D721Med (cell line): Measurements from ENCODE around the gene CTXND2.

Experiments used
- DNase-seq: peaks from one replicate; pipeline ENCODE4 v3.0.0; 2011; ENCODE audit warnings: low spot score; ENCODE audit not compliant: insufficient read length
- FAIRE-seq: peaks from 2 replicates; lab custom pipeline; 2011; peaks lifted over from hg19 to GRCh38; lab: Jason Lieb, UNC
- TF ChIP-seq, protein P1 (sequence below): IDR thresholded peaks from 2 replicates; pipeline ENCODE4 v1.5.1; 2012; ENCODE audit warnings: mild to moderate bottlenecking, control low read depth; ENCODE audit not compliant: insufficient read depth; ENCODE audit errors: missing control alignments

CTXND2 gene

DNA sequence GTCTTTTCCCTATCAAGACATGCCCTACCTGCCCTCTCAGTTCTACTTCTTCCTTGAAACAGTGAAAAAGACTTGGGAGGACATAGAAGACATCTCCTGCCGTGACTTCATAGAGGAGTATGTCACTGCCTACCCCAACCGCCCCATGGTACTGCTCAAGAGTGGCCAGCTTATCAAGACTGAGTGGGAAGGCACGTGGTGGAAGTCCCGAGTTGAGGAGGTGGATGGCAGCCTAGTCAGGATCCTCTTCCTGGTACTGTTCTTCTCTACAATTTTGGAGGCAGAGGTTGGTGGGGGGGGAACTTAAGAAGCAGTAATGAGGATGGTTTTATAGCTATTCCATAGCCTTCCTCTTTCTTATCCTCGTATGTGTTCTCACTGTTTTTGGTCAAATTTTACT is 57.9 kb downstream of the CTXND2 start:
- TF ChIP-seq, protein P1, sequence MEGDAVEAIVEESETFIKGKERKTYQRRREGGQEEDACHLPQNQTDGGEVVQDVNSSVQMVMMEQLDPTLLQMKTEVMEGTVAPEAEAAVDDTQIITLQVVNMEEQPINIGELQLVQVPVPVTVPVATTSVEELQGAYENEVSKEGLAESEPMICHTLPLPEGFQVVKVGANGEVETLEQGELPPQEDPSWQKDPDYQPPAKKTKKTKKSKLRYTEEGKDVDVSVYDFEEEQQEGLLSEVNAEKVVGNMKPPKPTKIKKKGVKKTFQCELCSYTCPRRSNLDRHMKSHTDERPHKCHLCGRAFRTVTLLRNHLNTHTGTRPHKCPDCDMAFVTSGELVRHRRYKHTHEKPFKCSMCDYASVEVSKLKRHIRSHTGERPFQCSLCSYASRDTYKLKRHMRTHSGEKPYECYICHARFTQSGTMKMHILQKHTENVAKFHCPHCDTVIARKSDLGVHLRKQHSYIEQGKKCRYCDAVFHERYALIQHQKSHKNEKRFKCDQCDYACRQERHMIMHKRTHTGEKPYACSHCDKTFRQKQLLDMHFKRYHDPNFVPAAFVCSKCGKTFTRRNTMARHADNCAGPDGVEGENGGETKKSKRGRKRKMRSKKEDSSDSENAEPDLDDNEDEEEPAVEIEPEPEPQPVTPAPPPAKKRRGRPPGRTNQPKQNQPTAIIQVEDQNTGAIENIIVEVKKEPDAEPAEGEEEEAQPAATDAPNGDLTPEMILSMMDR, result no peak
- FAIRE-seq (no peak), DNase-seq (no peak)

DNA sequence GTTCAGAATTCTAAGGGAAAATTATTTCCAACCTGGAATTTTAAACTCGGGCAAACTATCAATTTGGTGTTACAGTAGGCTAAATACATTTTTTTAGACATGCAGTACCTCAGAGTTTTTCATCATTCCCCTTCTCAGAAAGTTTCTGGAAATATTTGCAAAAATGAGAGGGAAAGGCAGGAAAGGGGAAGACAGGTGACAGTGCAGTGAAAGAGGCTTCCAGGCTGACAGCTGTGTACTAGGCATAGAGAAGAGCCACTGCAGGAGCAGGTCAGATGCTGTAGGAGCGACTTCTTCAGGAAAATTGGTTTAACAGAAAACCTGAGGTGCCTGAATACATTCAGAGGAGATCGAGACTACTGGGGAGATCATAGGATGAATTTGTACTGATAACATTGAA is 67.8 kb downstream of the CTXND2 start:
- TF ChIP-seq, protein P1, result no peak
- no peak for FAIRE-seq
- DNase-seq, result no peak

DNA sequence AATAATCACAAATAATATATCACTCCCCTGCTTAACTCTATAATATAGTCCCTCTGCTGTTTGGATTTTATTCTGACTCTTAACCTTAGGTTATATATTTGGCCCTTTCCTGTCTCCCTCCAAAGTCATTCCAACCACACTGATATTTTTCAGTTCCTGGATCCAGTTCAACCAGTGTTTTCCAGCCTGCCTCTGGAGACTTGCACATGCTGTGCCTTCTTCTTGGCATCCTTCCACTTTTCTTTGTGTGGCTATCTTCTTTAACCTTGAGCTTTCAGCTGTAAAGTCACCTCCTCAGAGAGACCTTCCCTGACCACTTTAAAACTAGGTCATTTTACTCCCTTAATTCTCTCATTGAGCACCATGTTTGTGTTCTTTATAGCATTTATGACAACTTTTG is 68.3 kb downstream of the CTXND2 start:
- TF ChIP-seq, protein P1, result no peak
- no peak for FAIRE-seq

DNA sequence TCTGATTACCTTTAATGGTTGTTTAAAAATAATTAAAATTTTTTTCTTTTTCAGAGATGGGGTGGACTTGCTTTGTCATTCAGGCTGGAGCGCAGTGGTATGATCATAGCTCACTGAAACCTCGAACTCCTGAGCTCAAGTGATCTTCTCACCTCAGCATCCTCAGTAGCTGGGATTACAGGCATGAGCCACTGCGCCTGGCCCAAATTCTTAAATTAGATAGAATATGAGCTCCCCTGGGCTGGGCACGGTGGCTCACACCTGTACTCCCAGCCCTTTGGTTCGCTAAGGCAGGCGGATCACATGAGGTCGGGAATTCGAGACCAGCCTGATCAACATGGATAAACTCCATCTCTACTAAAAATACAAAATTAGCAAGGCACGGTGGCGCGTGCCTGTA is 70.7 kb downstream of the CTXND2 start:
- FAIRE-seq (no peak), DNase-seq (no peak)
- TF ChIP-seq, protein P1, result no peak

More for the DNA sequence above, 68.3 kb downstream of the CTXND2 start:
- DNase-seq, result no peak

DNA sequence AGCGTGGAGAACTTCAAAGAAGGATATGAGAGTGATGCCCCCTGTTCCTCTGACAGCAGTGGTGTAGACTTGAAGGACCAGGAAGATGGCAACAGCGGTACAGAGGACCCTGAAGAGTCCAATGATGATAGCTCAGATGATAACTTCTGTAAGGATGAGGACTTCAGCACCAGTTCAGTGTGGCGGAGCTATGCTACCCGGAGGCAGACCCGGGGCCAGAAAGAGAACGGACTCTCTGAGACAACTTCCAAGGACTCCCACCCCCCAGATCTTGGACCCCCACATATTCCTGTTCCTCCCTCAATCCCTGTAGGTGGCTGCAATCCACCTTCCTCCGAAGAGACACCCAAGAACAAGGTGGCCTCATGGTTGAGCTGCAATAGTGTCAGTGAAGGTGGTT is 73.7 kb downstream of the CTXND2 start:
- DNase-seq (no peak), FAIRE-seq (no peak)
- TF ChIP-seq, protein P1, result no peak

DNA sequence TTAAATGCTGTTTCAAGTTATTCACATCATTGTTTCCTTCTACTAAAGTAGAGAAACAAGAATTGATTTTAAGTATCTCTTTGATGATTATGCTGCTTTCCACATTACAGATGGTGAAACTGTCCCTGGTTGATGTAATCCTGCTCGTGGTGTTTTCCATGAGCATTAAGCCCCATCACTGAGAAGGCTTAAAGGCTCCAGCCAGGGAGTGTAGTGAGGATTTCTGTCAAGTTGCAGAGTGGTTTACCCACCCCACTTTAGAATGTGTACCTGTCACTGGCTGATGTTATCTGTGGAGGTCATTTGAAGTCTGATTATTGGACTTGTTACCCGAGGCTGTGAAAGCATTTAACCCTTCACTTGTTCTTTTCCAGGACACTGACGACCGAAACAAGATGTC is 74.8 kb downstream of the CTXND2 start:
- DNase-seq, result peak; percentile 93
- peak; percentile 99 for FAIRE-seq
- TF ChIP-seq, protein P1, result no peak
